HuH-7 (cell line): Measurements from ENCODE around the gene CXCL16.
"Not testable (repeated sequence)": the region's sequence is repeated elsewhere in the genome, so short reads cannot be mapped to it uniquely, and the experiment has no call there.

Source experiments
- DNase-seq: peaks from one replicate; pipeline ENCODE4 v3.0.0; 2011; ENCODE audit warnings: low spot score

CXCL16 gene

DNA sequence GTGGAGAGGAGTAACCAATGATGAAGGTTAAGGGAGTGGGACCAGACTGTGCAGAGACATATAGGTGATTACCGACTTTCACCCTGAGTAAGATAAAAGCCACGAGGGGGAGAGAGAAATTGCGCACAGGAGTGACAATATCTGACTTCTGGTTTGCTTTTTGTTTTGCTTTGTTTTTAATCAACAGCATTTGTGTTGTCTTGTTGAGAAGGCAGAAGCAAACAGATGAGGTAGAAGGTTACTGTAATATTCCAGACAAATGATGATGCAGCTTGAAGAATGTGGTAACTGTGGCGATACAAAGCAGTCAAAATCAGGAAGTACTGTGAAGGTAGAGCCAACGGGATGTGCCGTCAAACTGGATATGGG lies 43.3 kb downstream of the CXCL16 start:
- no peak for DNase-seq

DNA sequence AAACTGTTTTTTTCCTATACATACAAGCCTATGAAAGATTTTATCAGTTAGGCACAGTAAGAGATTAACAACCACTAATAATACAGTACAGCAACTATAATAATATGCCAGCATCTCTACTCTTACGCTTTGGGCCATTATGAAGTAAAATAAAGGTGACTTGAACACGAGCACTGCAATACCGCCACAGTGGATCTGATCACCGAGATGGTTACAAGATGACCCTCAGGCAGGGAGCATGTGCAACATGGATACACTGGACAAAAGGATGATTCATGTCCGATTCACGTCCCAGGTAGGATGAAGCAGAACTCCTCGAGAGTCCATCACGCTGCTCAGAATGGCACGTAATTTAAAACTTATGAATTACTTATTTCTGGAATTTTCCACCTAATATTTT lies 46.3 kb downstream of the CXCL16 start:
- DNase-seq: no peak

DNA sequence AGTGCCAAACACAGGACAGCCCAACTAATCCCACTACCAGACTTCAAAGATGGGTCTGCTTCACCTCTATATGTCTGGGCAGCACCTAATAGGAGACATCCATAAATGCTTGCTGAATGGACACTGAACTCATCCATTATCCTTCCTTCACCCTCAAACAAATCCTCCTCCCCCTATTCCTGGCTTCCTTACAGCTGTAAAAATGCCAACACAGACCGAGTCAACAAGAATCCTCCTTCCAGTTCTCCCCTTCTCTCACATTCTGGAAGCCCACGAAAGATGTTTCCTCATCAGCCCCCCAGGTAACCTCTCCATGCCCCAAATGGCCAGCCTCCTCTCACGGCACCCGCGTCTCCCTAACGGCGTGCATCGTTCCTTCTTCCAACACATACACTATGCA lies 48.0 kb downstream of the CXCL16 start:
- no peak for DNase-seq

DNA sequence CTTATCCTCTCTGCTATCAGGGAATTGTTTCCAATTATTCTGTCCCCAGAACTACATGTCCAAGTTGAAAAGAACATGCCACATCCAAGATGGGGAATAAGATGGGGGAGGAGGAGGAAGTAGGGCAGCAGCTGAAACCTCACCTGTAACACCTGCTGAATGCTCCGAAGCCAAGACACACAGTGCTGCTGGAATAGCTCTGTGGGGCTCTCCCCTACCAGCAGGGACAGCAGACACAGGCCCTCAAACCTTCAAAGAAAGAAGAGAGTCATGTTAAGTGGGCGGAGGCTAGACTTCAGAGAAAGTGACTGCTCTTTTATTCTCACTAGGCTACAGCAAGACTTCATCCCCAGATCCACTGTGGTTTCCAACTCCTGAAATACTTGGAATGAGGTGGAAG lies 49.0 kb downstream of the CXCL16 start:
- DNase-seq: no peak

DNA sequence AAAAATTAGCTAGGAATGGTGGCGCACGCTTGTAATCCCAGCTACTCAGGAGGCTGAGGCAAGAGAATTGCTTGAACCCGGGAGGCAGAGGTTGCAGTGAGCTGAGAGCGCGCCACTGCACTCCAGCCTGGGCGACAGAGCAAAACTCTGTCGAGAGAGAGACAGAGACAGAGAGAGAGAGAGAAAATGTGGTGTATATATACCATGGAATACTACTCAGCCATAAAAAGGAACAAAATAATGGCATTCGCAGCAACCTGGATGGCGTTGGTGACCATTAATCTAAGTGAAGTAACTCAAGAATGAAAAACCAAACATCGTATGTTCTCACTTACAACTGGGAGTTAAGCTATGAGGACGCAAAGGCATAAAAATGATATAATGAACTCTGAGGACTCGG lies 49.9 kb downstream of the CXCL16 start:
- not testable (repeated sequence) for DNase-seq

DNA sequence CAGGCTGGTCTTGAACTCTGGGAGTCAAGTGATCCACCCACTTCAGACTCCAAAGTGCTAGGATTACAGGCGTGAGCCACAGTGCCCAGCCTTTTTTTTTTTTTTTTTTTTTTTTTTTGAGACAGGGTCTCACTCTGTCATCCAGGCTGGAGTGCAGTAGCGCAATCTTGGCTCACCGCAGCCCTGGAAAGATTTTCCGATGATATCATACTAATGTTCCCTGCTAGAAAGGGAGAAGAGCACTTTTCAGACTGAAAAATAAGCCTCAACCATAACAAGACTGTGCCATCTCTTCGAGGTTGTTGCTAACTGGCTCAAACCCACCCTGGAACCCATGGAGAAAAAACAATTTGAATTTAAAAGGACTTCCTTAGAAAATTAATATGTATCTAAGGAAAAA lies 56.0 kb downstream of the CXCL16 start:
- DNase-seq: not testable (repeated sequence)
